Fibroblast of lung (primary cell): ENCODE data around the gene MADCAM1.

Experiments
- EZH2 ChIP-seq: IDR thresholded peaks from 2 replicates; pipeline ENCODE4 v1.5.1; 2012; ENCODE audit warnings: low read length, control low read depth, mild to moderate bottlenecking; ENCODE audit errors: missing control alignments
- TF ChIP-seq, protein P1 (sequence below), 2 donors: IDR thresholded peaks in 1 of 2; conservative IDR thresholded peaks in 1 of 2; 1 replicate in 1 of 2; 2 replicates in 1 of 2; pipeline ENCODE4 v1.5.1; 2011 to 2012; ENCODE audit warnings: low read length in 2 of 2, control low read depth in 1 of 2, inconsistent platforms in 1 of 2, low read depth in 1 of 2, mild to moderate bottlenecking in 1 of 2

DNA sequence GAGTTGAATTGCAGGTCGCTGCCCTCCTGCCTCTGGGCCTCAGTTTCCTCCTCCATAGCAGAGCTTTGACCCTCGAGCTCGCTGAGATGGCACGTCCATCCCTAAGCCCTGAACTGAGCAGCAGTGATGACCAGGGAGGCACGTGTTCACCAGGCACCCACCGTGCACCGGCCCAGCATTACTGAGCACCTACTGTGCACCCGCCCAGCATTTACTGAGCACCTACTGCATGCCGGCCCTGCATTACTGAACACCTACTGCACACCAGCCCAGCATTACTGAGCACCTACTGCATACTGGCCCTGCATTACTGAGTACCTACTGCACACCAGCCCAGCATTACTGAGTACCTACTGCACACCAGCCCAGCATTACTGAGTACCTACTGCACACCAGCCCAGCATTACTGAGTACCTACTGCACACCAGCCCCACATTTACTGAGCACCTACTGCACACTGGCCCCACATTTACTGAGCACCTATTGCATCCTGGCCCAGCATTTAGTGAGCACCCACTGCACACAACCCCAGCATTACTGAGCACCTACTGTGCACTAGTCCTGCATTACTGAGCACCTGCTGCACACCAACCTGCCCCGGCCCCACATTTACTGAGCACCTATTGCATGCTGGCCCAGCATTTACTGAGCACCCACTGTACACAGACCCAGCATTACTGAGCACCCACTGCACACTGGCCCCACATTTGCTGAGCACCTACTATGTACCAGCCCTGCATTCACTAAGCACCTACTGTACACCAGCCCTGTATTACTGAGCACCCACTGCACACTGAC, 17.3 kb downstream of the MADCAM1 start:
- TF ChIP-seq, protein P1, sequence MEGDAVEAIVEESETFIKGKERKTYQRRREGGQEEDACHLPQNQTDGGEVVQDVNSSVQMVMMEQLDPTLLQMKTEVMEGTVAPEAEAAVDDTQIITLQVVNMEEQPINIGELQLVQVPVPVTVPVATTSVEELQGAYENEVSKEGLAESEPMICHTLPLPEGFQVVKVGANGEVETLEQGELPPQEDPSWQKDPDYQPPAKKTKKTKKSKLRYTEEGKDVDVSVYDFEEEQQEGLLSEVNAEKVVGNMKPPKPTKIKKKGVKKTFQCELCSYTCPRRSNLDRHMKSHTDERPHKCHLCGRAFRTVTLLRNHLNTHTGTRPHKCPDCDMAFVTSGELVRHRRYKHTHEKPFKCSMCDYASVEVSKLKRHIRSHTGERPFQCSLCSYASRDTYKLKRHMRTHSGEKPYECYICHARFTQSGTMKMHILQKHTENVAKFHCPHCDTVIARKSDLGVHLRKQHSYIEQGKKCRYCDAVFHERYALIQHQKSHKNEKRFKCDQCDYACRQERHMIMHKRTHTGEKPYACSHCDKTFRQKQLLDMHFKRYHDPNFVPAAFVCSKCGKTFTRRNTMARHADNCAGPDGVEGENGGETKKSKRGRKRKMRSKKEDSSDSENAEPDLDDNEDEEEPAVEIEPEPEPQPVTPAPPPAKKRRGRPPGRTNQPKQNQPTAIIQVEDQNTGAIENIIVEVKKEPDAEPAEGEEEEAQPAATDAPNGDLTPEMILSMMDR (conservative IDR thresholded peaks at IDR 0.05 in 1 of 2, IDR thresholded peaks at IDR 0.05 in 1 of 2; ENCODE audit: low read depth in 1 of 2, low read length in 2 of 2), result no peak
- no peak for TF ChIP-seq EZH2
